HG03342 (cell line): Measurements from ENCODE around the gene FOLH1.
"Not testable (repeated sequence)": the region's sequence is repeated elsewhere in the genome, so short reads cannot be mapped to it uniquely, and the experiment has no call there.

Experiments used
- ATAC-seq: cut with Tn5 transposase; IDR thresholded peaks from one replicate; pipeline ENCODE4 v1.9.1; 2021; ENCODE audit warnings: mild to moderate bottlenecking, moderate library complexity; ENCODE audit not compliant: unreplicated experiment

FOLH1 gene

GRCh38 chr11:49208006-49208721, at the start of gene FOLH1:
FOLH1 (minus strand) TSS chr11:49208602; CDS start chr11:49208409, 193 bp downstream.
- ATAC-seq: no peak

GRCh38 chr11:49255148-49255547, 46.7 kb upstream of the FOLH1 start:
- not testable (repeated sequence) for ATAC-seq

GRCh38 chr11:49251212-49251611, 42.8 kb upstream of the FOLH1 start:
- ATAC-seq: not testable (repeated sequence)

- ATAC-seq: not testable (repeated sequence)
Observed at GRCh38 chr11:49250398-49251115, 42.2 kb upstream of the FOLH1 start.

- ATAC-seq: not testable (repeated sequence)
Observed at GRCh38 chr11:49249363-49249762, 41.0 kb upstream of the FOLH1 start.

GRCh38 chr11:49233685-49234084, 25.3 kb upstream of the FOLH1 start:
- not testable (repeated sequence) for ATAC-seq

- not testable (repeated sequence) for ATAC-seq
Observed at GRCh38 chr11:49233019-49233418, 24.6 kb upstream of the FOLH1 start.

- ATAC-seq: not testable (repeated sequence)
Observed at GRCh38 chr11:49231725-49232124, 23.3 kb upstream of the FOLH1 start.

- ATAC-seq: not testable (repeated sequence)
Observed at GRCh38 chr11:49230534-49230933, 22.1 kb upstream of the FOLH1 start.

- not testable (repeated sequence) for ATAC-seq
Observed at GRCh38 chr11:49230001-49230400, 21.6 kb upstream of the FOLH1 start.

- not testable (repeated sequence) for ATAC-seq
Observed at GRCh38 chr11:49229136-49229535, 20.7 kb upstream of the FOLH1 start.

- ATAC-seq: not testable (repeated sequence)
Observed at GRCh38 chr11:49225255-49225785, 16.9 kb upstream of the FOLH1 start.

- no peak for ATAC-seq
Observed at GRCh38 chr11:49221112-49221511, 12.7 kb upstream of the FOLH1 start.

- ATAC-seq: no peak
Observed at GRCh38 chr11:49213026-49213560, 4.7 kb upstream of the FOLH1 start.

- ATAC-seq: not testable (repeated sequence)
Observed at GRCh38 chr11:49206999-49207398, 1.4 kb downstream of the FOLH1 start.

- no peak for ATAC-seq
Observed at GRCh38 chr11:49202287-49202976, 6.0 kb downstream of the FOLH1 start.

- ATAC-seq: not testable (repeated sequence)
Observed at GRCh38 chr11:49196775-49197174, 11.6 kb downstream of the FOLH1 start.

GRCh38 chr11:49196002-49196401, 12.4 kb downstream of the FOLH1 start:
- not testable (repeated sequence) for ATAC-seq

GRCh38 chr11:49190287-49190686, 18.1 kb downstream of the FOLH1 start:
- ATAC-seq: not testable (repeated sequence)

- not testable (repeated sequence) for ATAC-seq
Observed at GRCh38 chr11:49186225-49186624, 22.2 kb downstream of the FOLH1 start.

- ATAC-seq: not testable (repeated sequence)
Observed at GRCh38 chr11:49185597-49185996, 22.8 kb downstream of the FOLH1 start.
